IPS-NIHi7 (cell line): ENCODE data around the gene FERMT2.
"Not testable (repeated sequence)": the region's sequence is repeated elsewhere in the genome, so short reads cannot be mapped to it uniquely, and the experiment has no call there.

Experiments
- DNase-seq: peaks from one replicate; pipeline ENCODE4 v3.0.0; 2012; ENCODE audit warnings: mixed read lengths; ENCODE audit errors: extremely low spot score

The FERMT2 gene

GRCh38 chr14:52939427-52939826, 11.4 kb downstream of the FERMT2 start:
- no peak for DNase-seq

- DNase-seq, result no peak
Observed at GRCh38 chr14:52937869-52938268, 13.0 kb downstream of the FERMT2 start.

GRCh38 chr14:52937306-52937705, 13.5 kb downstream of the FERMT2 start:
- DNase-seq, result no peak

GRCh38 chr14:52936437-52936836, 14.4 kb downstream of the FERMT2 start:
- no peak for DNase-seq

- no peak for DNase-seq
Observed at GRCh38 chr14:52935833-52936232, 15.0 kb downstream of the FERMT2 start.

- no peak for DNase-seq
Observed at GRCh38 chr14:52934762-52935161, 16.1 kb downstream of the FERMT2 start.

GRCh38 chr14:52929192-52929807, 21.6 kb downstream of the FERMT2 start:
- no peak for DNase-seq

GRCh38 chr14:52926953-52927352, 23.9 kb downstream of the FERMT2 start:
- DNase-seq, result no peak

- peak; percentile 50 for DNase-seq
Observed at GRCh38 chr14:52923902-52924575, 26.8 kb downstream of the FERMT2 start.

- no peak for DNase-seq
Observed at GRCh38 chr14:52922656-52923055, 28.2 kb downstream of the FERMT2 start.

- DNase-seq, result no peak
Observed at GRCh38 chr14:52922059-52922458, 28.8 kb downstream of the FERMT2 start.

- not testable (repeated sequence) for DNase-seq
Observed at GRCh38 chr14:52920411-52920810, 30.4 kb downstream of the FERMT2 start.

- no peak for DNase-seq
Observed at GRCh38 chr14:52919971-52920370, 30.9 kb downstream of the FERMT2 start.

- no peak for DNase-seq
Observed at GRCh38 chr14:52918486-52918885, 32.4 kb downstream of the FERMT2 start.

GRCh38 chr14:52917735-52918134, 33.1 kb downstream of the FERMT2 start:
- DNase-seq, result no peak

GRCh38 chr14:52914295-52914694, 36.6 kb downstream of the FERMT2 start:
- no peak for DNase-seq

GRCh38 chr14:52913271-52913670, 37.6 kb downstream of the FERMT2 start:
- no peak for DNase-seq

GRCh38 chr14:52911904-52912303, 38.9 kb downstream of the FERMT2 start:
- DNase-seq, result no peak

- DNase-seq, result no peak
Observed at GRCh38 chr14:52910572-52910971, 40.3 kb downstream of the FERMT2 start.

- DNase-seq, result no peak
Observed at GRCh38 chr14:52907949-52908348, 42.9 kb downstream of the FERMT2 start.

- DNase-seq, result no peak
Observed at GRCh38 chr14:52906141-52906601, 44.7 kb downstream of the FERMT2 start.

GRCh38 chr14:52902971-52903619, 47.8 kb downstream of the FERMT2 start:
- DNase-seq, result no peak

GRCh38 chr14:52901357-52901980, 49.4 kb downstream of the FERMT2 start:
- DNase-seq, result no peak
